IMR-90 (cell line): ENCODE results near the gene PPT2. TPM values are rescaled to one million over a fixed set of nuclear protein-coding genes. Genes with fewer than 3 reads are reported as not detected.

Experiments
- ATAC-seq: fragments of 200-7000 bp; cut with Tn5 transposase; 2 replicates; pipeline ENCODE4 v1.9.1; 2020; ENCODE audit warnings: low read depth, mild to moderate bottlenecking, moderate library complexity
- BruUV-seq: library from RNA; stranded (reverse); fragments of 400-500 nt; replicated peaks from 2 replicates; lab custom pipeline; 2021; lab: Mats Ljungman, UMichigan
- CTCF ChIA-PET: fragments of 300-600 bp; formaldehyde crosslinking; extraction: SDS; loops from one replicate; lab custom pipeline; 2021; ENCODE audit warnings: antibody characterized with exemption; lab: Yijun Ruan, JAX
- POLR2A ChIA-PET: fragments of 300-600 bp; sonication (Branson Sonifier 250); formaldehyde crosslinking; loops from one replicate; lab custom pipeline; 2022; ENCODE audit warnings: antibody characterized with exemption; ENCODE audit not compliant: unreplicated experiment; lab: Charles Lee
- DNase-seq: peaks from one replicate; pipeline ENCODE4 v3.0.0; 2013
- H2AFZ ChIP-seq: replicated peaks from 2 replicates; pipeline ENCODE3; 2013; ENCODE audit warnings: low read length, mild to moderate bottlenecking; ENCODE audit not compliant: poor library complexity
- H2AK5ac ChIP-seq: 2 replicates; pipeline ENCODE4 v1.6.1; 2013; ENCODE audit warnings: low read depth, low read length, inconsistent platforms
- H2AK9ac ChIP-seq: replicated peaks from 2 replicates; pipeline ENCODE3; 2013; ENCODE audit warnings: mild to moderate bottlenecking, low read depth, low read length, moderate library complexity; ENCODE audit not compliant: poor library complexity
- H2BK120ac ChIP-seq: 2 replicates; pipeline ENCODE4 v1.6.1; 2013; ENCODE audit warnings: low read depth, low read length, inconsistent platforms
- H2BK15ac ChIP-seq: 3 replicates; pipeline ENCODE4 v1.6.1; 2013; ENCODE audit warnings: low read depth, low read length, inconsistent platforms
- H2BK20ac ChIP-seq: 2 replicates; pipeline ENCODE4 v1.6.1; 2013; ENCODE audit warnings: low read depth, mild to moderate bottlenecking, inconsistent platforms, low read length, moderate library complexity
- H2BK5ac ChIP-seq: 2 replicates; pipeline ENCODE4 v1.6.1; 2013; ENCODE audit warnings: mild to moderate bottlenecking, low read depth, low read length, inconsistent platforms; ENCODE audit not compliant: poor library complexity, severe bottlenecking
- H3K14ac ChIP-seq: replicated peaks from 2 replicates; pipeline ENCODE4 v1.6.1; 2013; ENCODE audit warnings: low read depth, low read length, inconsistent platforms
- H3K18ac ChIP-seq: 2 replicates; pipeline ENCODE4 v1.6.1; 2013; ENCODE audit warnings: low read depth, low read length, control low read depth
- H3K23ac ChIP-seq: 2 replicates; pipeline ENCODE4 v1.6.1; 2013; ENCODE audit warnings: low read depth, low read length, inconsistent platforms
- H3K27ac ChIP-seq: 2 replicates; pipeline ENCODE4 v1.5.1; 2013; ENCODE audit warnings: mild to moderate bottlenecking, control low read depth, low read length; ENCODE audit not compliant: insufficient read depth
- H3K27me3 ChIP-seq: 2 replicates; pipeline ENCODE4 v1.6.1; 2013; ENCODE audit warnings: low read length; ENCODE audit not compliant: control insufficient read depth, insufficient read depth
- H3K36me3 ChIP-seq: 2 replicates; pipeline ENCODE4 v1.6.1; 2013; ENCODE audit warnings: low read length, mixed read lengths; ENCODE audit not compliant: control insufficient read depth, insufficient read depth
- H3K4ac ChIP-seq: 2 replicates; pipeline ENCODE4 v1.6.1; 2013; ENCODE audit warnings: low read depth, low read length, inconsistent platforms
- H3K4me1 ChIP-seq: 2 replicates; pipeline ENCODE4 v1.6.1; 2013; ENCODE audit warnings: low read length, mixed read lengths; ENCODE audit not compliant: control insufficient read depth, insufficient read depth
- H3K4me2 ChIP-seq: 2 replicates; pipeline ENCODE4 v1.6.1; 2013; ENCODE audit warnings: low read depth, mild to moderate bottlenecking, control low read depth, low read length, moderate library complexity
- H3K4me3 ChIP-seq: 2 replicates; pipeline ENCODE4 v1.5.1; 2013; ENCODE audit warnings: low read depth, mild to moderate bottlenecking, control low read depth, low read length, moderate library complexity; ENCODE audit not compliant: insufficient read depth
- H3K56ac ChIP-seq: 2 replicates; pipeline ENCODE4 v1.6.1; 2013; ENCODE audit warnings: low read length, inconsistent platforms; ENCODE audit not compliant: insufficient read depth; ENCODE audit errors: extremely low read depth
- H3K79me1 ChIP-seq, 2 experiments: 2 replicates each; pipeline ENCODE4 v1.6.1; 2013; ENCODE audit warnings: low read length in 2 of 2, inconsistent platforms in 1 of 2, low read depth in 1 of 2
- H3K9ac ChIP-seq: 2 replicates; pipeline ENCODE4 v1.6.1; 2013; ENCODE audit warnings: low read depth, low read length, control low read depth
- H3K9me1 ChIP-seq: 2 replicates; pipeline ENCODE4 v1.6.1; 2013; ENCODE audit warnings: low read length, inconsistent platforms; ENCODE audit not compliant: insufficient read depth
- H3K9me3 ChIP-seq: 2 replicates; pipeline ENCODE4 v1.6.1; 2013; ENCODE audit warnings: low read length; ENCODE audit not compliant: control insufficient read depth, insufficient read depth
- H4K20me1 ChIP-seq: 2 replicates; pipeline ENCODE4 v1.6.1; 2013; ENCODE audit warnings: low read length, inconsistent platforms; ENCODE audit not compliant: insufficient read depth
- H4K5ac ChIP-seq: 2 replicates; pipeline ENCODE4 v1.6.1; 2013; ENCODE audit warnings: mild to moderate bottlenecking, low read depth, low read length, control low read depth
- H4K8ac ChIP-seq, 2 experiments: 2 replicates each; pipeline ENCODE4 v1.6.1; 2013; ENCODE audit warnings: low read depth in 2 of 2, low read length in 2 of 2, control low read depth in 1 of 2, inconsistent platforms in 1 of 2
- H4K91ac ChIP-seq: 2 replicates; pipeline ENCODE4 v1.6.1; 2013; ENCODE audit warnings: low read depth, low read length, inconsistent platforms; ENCODE audit not compliant: insufficient read depth
- BHLHE40 ChIP-seq: fragments of 150-350 bp; IDR thresholded peaks from 2 replicates; pipeline ENCODE4 v1.6.1; 2016; ENCODE audit warnings: mild to moderate bottlenecking, low read depth, low read length
- CHD1 ChIP-seq: IDR thresholded peaks from 2 replicates; pipeline ENCODE4 v1.6.1; 2012; ENCODE audit warnings: low read depth, low read length, improper control_type of control experiment
- FOS ChIP-seq: fragments of 150-350 bp; IDR thresholded peaks from 2 replicates; pipeline ENCODE4 v1.6.1; 2016; ENCODE audit warnings: low read depth, low read length
- MAFK ChIP-seq: IDR thresholded peaks from 2 replicates; pipeline ENCODE4 v1.6.1; 2012; ENCODE audit warnings: low read depth, low read length, improper control_type of control experiment
- MAZ ChIP-seq: IDR thresholded peaks from 2 replicates; pipeline ENCODE4 v1.6.1; 2012; ENCODE audit warnings: low read depth, mild to moderate bottlenecking, low read length, improper control_type of control experiment, moderate library complexity, borderline replicate concordance
- MXI1 ChIP-seq: IDR thresholded peaks from 2 replicates; pipeline ENCODE4 v1.6.1; 2012; ENCODE audit warnings: low read depth, mild to moderate bottlenecking, low read length, moderate library complexity, borderline replicate concordance
- NFE2L2 ChIP-seq: fragments of 150-350 bp; IDR thresholded peaks from 2 replicates; pipeline ENCODE4 v1.6.1; 2016; ENCODE audit warnings: low read depth, mild to moderate bottlenecking, low read length
- POLR2A ChIP-seq: IDR thresholded peaks from 2 replicates; pipeline ENCODE4 v1.6.1; 2012; ENCODE audit warnings: mild to moderate bottlenecking, low read depth, low read length
- RAD21 ChIP-seq: IDR thresholded peaks from 2 replicates; pipeline ENCODE4 v1.6.1; 2012; ENCODE audit warnings: low read length, improper control_type of control experiment
- RCOR1 ChIP-seq: IDR thresholded peaks from 2 replicates; pipeline ENCODE4 v1.6.1; 2012; ENCODE audit warnings: mild to moderate bottlenecking, low read length, improper control_type of control experiment; ENCODE audit not compliant: insufficient replicate concordance
- SMC3 ChIP-seq: fragments of 150-350 bp; IDR thresholded peaks from 2 replicates; pipeline ENCODE4 v1.6.1; 2016; ENCODE audit warnings: low read depth, mild to moderate bottlenecking, antibody characterized with exemption, low read length, moderate library complexity
- WGBS, 2 experiments: methylation state at CpG; one replicate each; pipeline versions ENCODE4 v1.1.5 to v1.1.7; 2013; ENCODE audit warnings: missing lambda C conversion rate in 2 of 2; ENCODE audit not compliant: insufficient read length in 1 of 2; ENCODE audit errors: extremely low coverage in 2 of 2; 5-methylcytosine and 5-hydroxymethylcytosine counted together
- dilution Hi-C: fragments of 300-500 bp; cut with HindIII; formaldehyde crosslinking; loops from one replicate; pipeline ENCODE4 v1.14.3; 2018; ENCODE audit warnings: low sequenced_read_pairs; ENCODE audit not compliant: unreplicated experiment
- in situ Hi-C: fragments of 300-500 bp; cut with MboI; formaldehyde crosslinking; loops from 3 replicates; pipeline ENCODE4 v1.14.3; 2019; ENCODE audit warnings: low sequenced_read_pairs, inconsistent platforms, mixed read lengths
- intact Hi-C: fragments of 100-400 bp; cut with micrococcal nuclease; formaldehyde crosslinking; loops from 2 replicates; pipeline ENCODE4 v1.10.0; 2022
- polyA plus RNA-seq, 3 experiments: library from polyadenylated mRNA; depleted of rRNA; stranded (reverse); fragments of >200 nt; gene quantifications; 2 replicates each; pipeline ENCODE4 v1.2.3, GENCODE V29; 2012; ENCODE audit warnings: low replicate concordance in 1 of 3
- total RNA-seq: library from RNA; depleted of rRNA; stranded (reverse); fragments of >200 nt; gene quantifications from 2 replicates; pipeline ENCODE4 v1.2.3, GENCODE V29; 2012
- TF ChIP-seq, protein P1 (sequence below): conservative IDR thresholded peaks from 2 replicates; pipeline ENCODE4 v1.5.1; 2012; ENCODE audit warnings: mild to moderate bottlenecking, low read depth, low read length, improper control_type of control experiment
- TF ChIP-seq, protein P2 (sequence below): fragments of 150-350 bp; IDR thresholded peaks from 2 replicates; pipeline ENCODE4 v1.6.1; 2016; ENCODE audit warnings: low read depth, mild to moderate bottlenecking, low read length, moderate library complexity, borderline replicate concordance

PPT2 gene
- total and polyA plus RNA-seq, 2 of the 4 experiments (the other 2 are of a cell fraction) = 3.2 to 16.2 TPM

DNA sequence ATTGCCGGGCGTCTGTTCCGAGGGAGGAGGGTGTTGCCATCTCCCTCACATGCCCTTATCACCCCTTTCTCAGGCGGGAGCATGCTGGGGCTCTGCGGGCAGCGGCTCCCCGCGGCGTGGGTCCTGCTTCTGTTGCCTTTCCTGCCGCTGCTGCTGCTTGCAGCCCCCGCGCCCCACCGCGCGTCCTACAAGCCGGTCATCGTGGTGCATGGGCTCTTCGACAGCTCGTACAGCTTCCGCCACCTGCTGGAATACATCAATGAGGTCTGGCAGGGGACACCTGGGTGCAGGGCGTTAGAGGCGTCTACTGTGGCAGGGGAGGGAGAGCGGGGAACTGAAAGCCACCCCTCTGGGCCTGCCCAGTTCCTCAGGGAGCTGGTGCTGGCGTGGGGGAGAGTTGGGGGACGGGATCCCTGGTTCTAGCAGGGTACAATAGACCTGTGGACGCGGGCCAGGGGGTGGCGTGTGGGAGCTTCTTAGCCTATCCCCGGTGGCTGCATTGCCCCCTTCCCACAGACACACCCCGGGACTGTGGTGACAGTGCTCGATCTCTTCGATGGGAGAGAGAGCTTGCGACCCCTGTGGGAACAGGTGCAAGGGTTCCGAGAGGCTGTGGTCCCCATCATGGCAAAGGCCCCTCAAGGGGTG lies 697 bp downstream of the PPT2 start:
- POLR2A ChIA-PET = no interaction called here
- Histone ChIP-seq H4K5ac (peak overlapping the region; percentile 51; the same call in 1 of the 2 replicates), H4K8ac (peak overlapping the region; percentile 75 to 96), H2BK120ac (peak overlapping the region; percentile 78), H3K4me2 (peak overlapping the region; percentile 79), H2AK5ac (peak overlapping the region; percentile 57; the same call in 1 of the 2 replicates), H2BK20ac (no peak overlapping the region; the same call in 1 of the 2 replicates), H3K9me3 (no peaks in the 10 kb centered on the region), H3K56ac (0 out of 2 replicates have a peak overlapping the region, but pooled peaks have one; percentile 78), H2AFZ (peak overlapping the region; percentile 96), H3K79me1 (peaks cover 6 to 34% of the 10 kb centered on the region in 2 experiments), H4K20me1 (no peaks in the 10 kb centered on the region), H2AK9ac (peak overlapping the region; percentile 98), H3K4me3 (peak overlapping the region; percentile 67), H3K27ac (peak overlapping the region; percentile 84), H3K18ac (no peak overlapping the region; the same call in 1 of the 2 replicates), H3K4ac (peak overlapping the region; percentile 84), H3K27me3 (no peaks in the 10 kb centered on the region), H3K9ac (peak overlapping the region; percentile 70), H2BK15ac (0 out of 3 replicates have a peak overlapping the region, but pooled peaks have one; percentile 16), H3K23ac (peak overlapping the region; percentile 75), H3K4me1 (peaks cover 23% of the 10 kb centered on the region), H3K36me3 (peaks cover 11% of the 10 kb centered on the region), H3K14ac (peak overlapping the region; percentile 87), H4K91ac (peak overlapping the region; percentile 86; the same call in 1 of the 2 replicates), H3K9me1 (0 out of 2 replicates have a peak, but pooled peaks cover 4% of the 10 kb centered on the region), H2BK5ac (peak overlapping the region; percentile 82)
- TF ChIP-seq SMC3 (peak; percentile 60), MAFK (no peak), RCOR1 (no peak), MAZ (no peak), BHLHE40 (no peak), FOS (no peak), POLR2A (no peak), CHD1 (no peak), RAD21 (peak; percentile 72), NFE2L2 (no peak), MXI1 (peak; percentile 63; the same call in 1 of the 2 replicates)
- TF ChIP-seq, protein P1, sequence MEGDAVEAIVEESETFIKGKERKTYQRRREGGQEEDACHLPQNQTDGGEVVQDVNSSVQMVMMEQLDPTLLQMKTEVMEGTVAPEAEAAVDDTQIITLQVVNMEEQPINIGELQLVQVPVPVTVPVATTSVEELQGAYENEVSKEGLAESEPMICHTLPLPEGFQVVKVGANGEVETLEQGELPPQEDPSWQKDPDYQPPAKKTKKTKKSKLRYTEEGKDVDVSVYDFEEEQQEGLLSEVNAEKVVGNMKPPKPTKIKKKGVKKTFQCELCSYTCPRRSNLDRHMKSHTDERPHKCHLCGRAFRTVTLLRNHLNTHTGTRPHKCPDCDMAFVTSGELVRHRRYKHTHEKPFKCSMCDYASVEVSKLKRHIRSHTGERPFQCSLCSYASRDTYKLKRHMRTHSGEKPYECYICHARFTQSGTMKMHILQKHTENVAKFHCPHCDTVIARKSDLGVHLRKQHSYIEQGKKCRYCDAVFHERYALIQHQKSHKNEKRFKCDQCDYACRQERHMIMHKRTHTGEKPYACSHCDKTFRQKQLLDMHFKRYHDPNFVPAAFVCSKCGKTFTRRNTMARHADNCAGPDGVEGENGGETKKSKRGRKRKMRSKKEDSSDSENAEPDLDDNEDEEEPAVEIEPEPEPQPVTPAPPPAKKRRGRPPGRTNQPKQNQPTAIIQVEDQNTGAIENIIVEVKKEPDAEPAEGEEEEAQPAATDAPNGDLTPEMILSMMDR = peak; percentile 56
- TF ChIP-seq, protein P2, sequence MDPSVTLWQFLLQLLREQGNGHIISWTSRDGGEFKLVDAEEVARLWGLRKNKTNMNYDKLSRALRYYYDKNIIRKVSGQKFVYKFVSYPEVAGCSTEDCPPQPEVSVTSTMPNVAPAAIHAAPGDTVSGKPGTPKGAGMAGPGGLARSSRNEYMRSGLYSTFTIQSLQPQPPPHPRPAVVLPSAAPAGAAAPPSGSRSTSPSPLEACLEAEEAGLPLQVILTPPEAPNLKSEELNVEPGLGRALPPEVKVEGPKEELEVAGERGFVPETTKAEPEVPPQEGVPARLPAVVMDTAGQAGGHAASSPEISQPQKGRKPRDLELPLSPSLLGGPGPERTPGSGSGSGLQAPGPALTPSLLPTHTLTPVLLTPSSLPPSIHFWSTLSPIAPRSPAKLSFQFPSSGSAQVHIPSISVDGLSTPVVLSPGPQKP = no peak
- in situ Hi-C loops (loop anchor here (5.0 kb wide), 1 partner anchor 37 kb away; no protein-coding TSS in a partner anchor), dilution Hi-C loops (no loop called here), intact Hi-C loops (loop anchor here (1.0 to 10.0 kb wide), 6 partner anchors 35 to 252 kb away; partner anchors contain the start of genes SKIC2 and ZBTB12)
- no TSS peak for BruUV-seq
- CTCF ChIA-PET = interaction anchor here (1.0 to 1.1 kb wide), 2 partner anchors 40 to 45 kb away, joined by 3 read pairs; partner anchors contain the start of gene TNXB
- WGBS, 2 experiments = 2% methylated on average over 19 of the region's 34 CpGs; no CpG with 5 or more reads in 1 of the 2 experiments
- ATAC-seq (peak; percentile 50), DNase-seq (peak; percentile 71)
